GM23338 (cell line): ENCODE measurements around the gene FRMD3. TPM values are rescaled to one million over a fixed set of nuclear protein-coding genes. Genes with fewer than 3 reads are reported as not detected.

Experiments
- ATAC-seq: fragments of 200-7000 bp; cut with Tn5 transposase; 3 replicates; pipeline ENCODE4 v1.9.1; 2020
- DNase-seq: peaks from one replicate; pipeline ENCODE4 v3.0.0-alpha.2; 2015; ENCODE audit warnings: low spot score
- H2AFZ ChIP-seq: fragments of 200-600 bp; sonication (generic); 2 replicates; pipeline ENCODE4 v1.8.0; 2016; ENCODE audit warnings: antibody characterized with exemption, mild to moderate bottlenecking, moderate library complexity
- H3F3A ChIP-seq: fragments of 200-600 bp; sonication (generic); replicated peaks from 2 replicates; pipeline ENCODE4 v1.8.0; 2017; ENCODE audit warnings: antibody characterized with exemption, mixed run types, low read depth
- H3K27ac ChIP-seq: fragments of 200-600 bp; sonication (generic); 2 replicates; pipeline ENCODE4 v1.6.1; 2016; ENCODE audit warnings: low read depth
- H3K27me3 ChIP-seq: fragments of 200-600 bp; sonication (generic); 2 replicates; pipeline ENCODE4 v1.8.0; 2016; ENCODE audit warnings: mild to moderate bottlenecking, mixed run types, moderate library complexity; ENCODE audit not compliant: insufficient read depth
- H3K36me3 ChIP-seq: fragments of 200-600 bp; sonication (generic); 2 replicates; pipeline ENCODE4 v1.8.0; 2016; ENCODE audit warnings: mild to moderate bottlenecking; ENCODE audit not compliant: insufficient read depth
- H3K4me1 ChIP-seq: fragments of 200-600 bp; sonication (generic); 2 replicates; pipeline ENCODE4 v1.8.0; 2016; ENCODE audit warnings: mild to moderate bottlenecking, moderate library complexity; ENCODE audit not compliant: insufficient read depth
- H3K4me2 ChIP-seq: fragments of 200-600 bp; sonication (generic); 2 replicates; pipeline ENCODE4 v1.7.1; 2017; ENCODE audit warnings: mixed run types
- H3K4me3 ChIP-seq: fragments of 200-600 bp; sonication (generic); 2 replicates; pipeline ENCODE4 v1.6.1; 2016; ENCODE audit warnings: mixed run types
- H3K79me2 ChIP-seq: fragments of 200-600 bp; sonication (generic); replicated peaks from 2 replicates; pipeline ENCODE4 v1.8.0; 2017; ENCODE audit warnings: mild to moderate bottlenecking; ENCODE audit not compliant: insufficient read depth
- H3K9me2 ChIP-seq: fragments of 200-600 bp; sonication (generic); 2 replicates; pipeline ENCODE4 v1.8.0; 2017; ENCODE audit not compliant: insufficient read depth
- H4K20me1 ChIP-seq: fragments of 200-600 bp; sonication (generic); replicated peaks from 2 replicates; pipeline ENCODE4 v1.8.0; 2017; ENCODE audit warnings: mild to moderate bottlenecking; ENCODE audit not compliant: insufficient read depth
- H3K27ac Mint-ChIP-seq: 2 replicates; pipeline ENCODE4 v1.8.0; 2020; ENCODE audit warnings: inconsistent platforms, mild to moderate bottlenecking, moderate library complexity, mixed read lengths
- H3K27me3 Mint-ChIP-seq: 3 replicates; pipeline ENCODE4 v1.8.0; 2022; ENCODE audit warnings: low read depth, mild to moderate bottlenecking, moderate library complexity, mixed read lengths, inconsistent platforms; ENCODE audit not compliant: insufficient read depth, poor library complexity
- H3K36me3 Mint-ChIP-seq: 3 replicates; pipeline ENCODE4 v1.8.0; 2021; ENCODE audit warnings: low read depth, mild to moderate bottlenecking, inconsistent platforms, moderate library complexity, mixed read lengths
- H3K4me1 Mint-ChIP-seq: 3 replicates; pipeline ENCODE4 v1.8.0; 2020; ENCODE audit warnings: mild to moderate bottlenecking, inconsistent platforms, mixed read lengths
- H3K4me3 Mint-ChIP-seq: 3 replicates; pipeline ENCODE4 v1.8.0; 2021; ENCODE audit warnings: moderate library complexity, mild to moderate bottlenecking, inconsistent platforms, mixed read lengths
- H3K9me3 Mint-ChIP-seq: 3 replicates; pipeline ENCODE4 v1.8.0; 2020; ENCODE audit warnings: moderate library complexity, mild to moderate bottlenecking, inconsistent platforms, mixed read lengths
- CREB1 ChIP-seq: fragments of 250-450 bp; sonication (Bioruptor Pico); IDR thresholded peaks from 2 replicates; pipeline ENCODE4 v1.5.0; 2020; ENCODE audit warnings: low read depth, mild to moderate bottlenecking, moderate library complexity
- CTCF ChIP-seq, 2 experiments: fragments of 200-600 bp in 1 of 2; sonication (generic) in 1 of 2; conservative IDR thresholded peaks; 2 replicates each; pipeline versions ENCODE4 v1.5.1 to v1.6.1; 2016 to 2017; ENCODE audit warnings: antibody characterized with exemption in 2 of 2, low read depth in 2 of 2, mild to moderate bottlenecking in 2 of 2, moderate library complexity in 1 of 2
- ETS1 ChIP-seq: IDR thresholded peaks from 2 replicates; pipeline ENCODE4 v1.6.1; 2016; ENCODE audit warnings: antibody characterized with exemption
- EZH2 ChIP-seq: fragments of 200-600 bp; sonication (generic); IDR thresholded peaks from one replicate; pipeline ENCODE4 v1.8.0; 2017; ENCODE audit warnings: antibody characterized with exemption, mild to moderate bottlenecking, low read depth; ENCODE audit not compliant: unreplicated experiment
- EZH2phosphoT487 ChIP-seq: fragments of 200-600 bp; sonication (generic); IDR thresholded peaks from one replicate; pipeline ENCODE4 v1.8.1; 2018; ENCODE audit warnings: antibody characterized with exemption; ENCODE audit not compliant: unreplicated experiment
- JUNB ChIP-seq: IDR thresholded peaks from one replicate; pipeline ENCODE4 v1.6.1; 2016; ENCODE audit warnings: antibody characterized with exemption; ENCODE audit not compliant: unreplicated experiment
- NANOG ChIP-seq: IDR thresholded peaks from 2 replicates; pipeline ENCODE4 v1.6.1; 2016; ENCODE audit warnings: antibody characterized with exemption, borderline replicate concordance
- POLR2AphosphoS5 ChIP-seq: IDR thresholded peaks from 2 replicates; pipeline ENCODE4 v1.6.1; 2016; ENCODE audit warnings: antibody characterized with exemption, low read depth
- REST ChIP-seq: IDR thresholded peaks from one replicate; pipeline ENCODE4 v1.6.1; 2018; ENCODE audit warnings: antibody characterized with exemption; ENCODE audit not compliant: unreplicated experiment
- STAT1 ChIP-seq: IDR thresholded peaks from one replicate; pipeline ENCODE4 v1.6.1; 2016; ENCODE audit warnings: antibody characterized with exemption; ENCODE audit not compliant: unreplicated experiment
- ZNF114 ChIP-seq: fragments of 250-450 bp; sonication (Bioruptor Pico); IDR thresholded peaks from 2 replicates; pipeline ENCODE4 v1.5.0; 2020; ENCODE audit warnings: mild to moderate bottlenecking, moderate library complexity
- ZNF331 ChIP-seq: fragments of 250-450 bp; sonication (Bioruptor Pico); IDR thresholded peaks from 2 replicates; pipeline ENCODE4 v1.5.0; 2020; ENCODE audit warnings: low read depth, mild to moderate bottlenecking, moderate library complexity
- ZNF462 ChIP-seq: fragments of 250-450 bp; sonication (Bioruptor Pico); IDR thresholded peaks from 2 replicates; pipeline ENCODE4 v1.5.0; 2020; ENCODE audit warnings: mild to moderate bottlenecking, moderate library complexity
- polyA plus RNA-seq: library from polyadenylated mRNA; unstranded; fragments of >200 nt; fragmentation: Nextera tagmentation; extraction: Ambion mirVana; gene quantifications from 2 replicates; pipeline ENCODE4 v1.2.1, GENCODE V29; 2016
- total RNA-seq: library from RNA; depleted of rRNA; stranded (reverse); fragments of >200 nt; shearing (Covaris generic); gene quantifications from 2 replicates; pipeline ENCODE4 v1.2.3, GENCODE V29; 2014

The FRMD3 gene
- total and polyA plus RNA-seq, 2 experiments from 2014 or later = 0.47 to 1.2 TPM

GRCh38 chr9:83323148-83323547 is 215.1 kb downstream of the FRMD3 start:
- no peak overlapping the region for H3K4me3 ChIP-seq

More at GRCh38 chr9:83323148-83323547, 215.1 kb downstream of the FRMD3 start:
- Mint-ChIP-seq H3K4me1 (0 out of 3 replicates have a peak, but pooled peaks cover 3% of the 10 kb centered on the region), H3K4me3 (no peak overlapping the region), H3K27ac (no peak overlapping the region), H3K27me3 (peaks cover 3% of the 10 kb centered on the region), H3K9me3 (peaks cover 15% of the 10 kb centered on the region), H3K36me3 (no peaks in the 10 kb centered on the region)
- Histone ChIP-seq H3K27ac (no peak overlapping the region), H4K20me1 (no peaks in the 10 kb centered on the region), H3K4me2 (no peak overlapping the region), H3F3A (no peaks in the 10 kb centered on the region), H3K79me2 (no peaks in the 10 kb centered on the region), H3K27me3 (no peaks in the 10 kb centered on the region), H3K9me2 (0 out of 2 replicates have a peak, but pooled peaks cover 4% of the 10 kb centered on the region), H3K4me1 (no peaks in the 10 kb centered on the region), H3K36me3 (no peaks in the 10 kb centered on the region), H2AFZ (no peak overlapping the region)
- no peak for ATAC-seq
- TF ChIP-seq CREB1 (CRISPR knock-in tag) (no peak), ZNF462 (no peak), EZH2 (no peak), EZH2phosphoT487 (no peak), ZNF114 (CRISPR knock-in tag) (no peak), CTCF (conservative IDR thresholded peaks at IDR 0.05; ENCODE audit: low read depth in 2 of 2) (no peak), STAT1 (no peak), JUNB (no peak), ETS1 (no peak), POLR2AphosphoS5 (no peak), ZNF331 (CRISPR knock-in tag) (no peak), REST (no peak), NANOG (no peak)
- DNase-seq = no peak
